ENCODE measurements around the gene RSAD2. TPM values are rescaled to one million over a fixed set of nuclear protein-coding genes. Genes with fewer than 3 reads are reported as not detected.

The RSAD2 gene
- total and polyA plus RNA-seq, 9 of the 15 experiments (the other 6 are each of a cell fraction or from before 2014, with no cell fraction given), result 0.15 to 1.4 (median 0.28) TPM

DNA sequence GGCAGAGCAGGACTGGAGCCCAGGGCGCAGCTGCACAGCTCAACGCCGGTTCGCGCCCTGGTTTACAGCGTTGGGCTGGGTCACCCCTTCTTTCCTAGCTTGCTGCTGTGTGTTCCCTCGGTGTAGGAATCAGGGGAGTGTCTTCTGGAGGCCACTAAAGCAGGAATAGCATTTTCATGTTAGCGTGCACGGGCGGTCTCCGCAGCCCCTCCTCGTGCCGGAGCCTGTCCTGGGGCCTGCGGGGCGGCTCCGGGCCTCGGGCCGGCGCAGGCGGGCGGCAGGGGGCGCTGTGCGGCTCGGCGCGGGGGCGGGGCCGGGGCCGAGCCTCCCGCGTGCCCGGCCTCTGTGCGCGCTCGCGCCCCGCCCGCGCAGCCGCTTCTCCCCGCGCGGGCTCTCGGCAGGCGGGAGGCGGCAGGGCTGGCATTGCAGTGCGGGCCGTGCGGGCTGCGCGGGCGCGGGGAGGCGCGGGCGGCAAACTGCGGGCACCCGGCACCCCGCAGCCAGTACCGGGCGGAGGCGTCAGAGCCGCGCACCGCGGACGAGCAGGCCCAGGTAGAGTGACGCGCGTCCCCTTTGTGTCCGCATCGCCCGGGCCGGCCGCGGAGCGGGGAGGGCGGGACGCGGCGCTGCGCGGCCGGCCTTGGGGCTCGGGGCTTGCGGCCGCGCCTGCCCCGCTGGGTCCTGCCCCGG is 39.6 kb downstream of the RSAD2 start, which contains the start of gene RNF144A (continued):
- TF ChIP-seq, protein P1, sequence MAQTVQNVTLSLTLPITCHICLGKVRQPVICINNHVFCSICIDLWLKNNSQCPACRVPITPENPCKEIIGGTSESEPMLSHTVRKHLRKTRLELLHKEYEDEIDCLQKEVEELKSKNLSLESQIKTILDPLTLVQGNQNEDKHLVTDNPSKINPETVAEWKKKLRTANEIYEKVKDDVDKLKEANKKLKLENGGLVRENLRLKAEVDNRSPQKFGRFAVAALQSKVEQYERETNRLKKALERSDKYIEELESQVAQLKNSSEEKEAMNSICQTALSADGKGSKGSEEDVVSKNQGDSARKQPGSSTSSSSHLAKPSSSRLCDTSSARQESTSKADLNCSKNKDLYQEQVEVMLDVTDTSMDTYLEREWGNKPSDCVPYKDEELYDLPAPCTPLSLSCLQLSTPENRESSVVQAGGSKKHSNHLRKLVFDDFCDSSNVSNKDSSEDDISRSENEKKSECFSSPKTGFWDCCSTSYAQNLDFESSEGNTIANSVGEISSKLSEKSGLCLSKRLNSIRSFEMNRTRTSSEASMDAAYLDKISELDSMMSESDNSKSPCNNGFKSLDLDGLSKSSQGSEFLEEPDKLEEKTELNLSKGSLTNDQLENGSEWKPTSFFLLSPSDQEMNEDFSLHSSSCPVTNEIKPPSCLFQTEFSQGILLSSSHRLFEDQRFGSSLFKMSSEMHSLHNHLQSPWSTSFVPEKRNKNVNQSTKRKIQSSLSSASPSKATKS (CRISPR knock-in tag; IDR thresholded peaks at IDR 0.05), result no peak
- TF ChIP-seq CHD2 (IDR thresholded peaks at IDR 0.05; ENCODE audit: low read depth, low read length) (no peak), HDAC1 (IDR thresholded peaks at IDR 0.05) (no peak), TCFL5 (CRISPR knock-in tag; conservative IDR thresholded peaks at IDR 0.05) (no peak), STAT5B (CRISPR knock-in tag; IDR thresholded peaks at IDR 0.05) (no peak), ZNF224 (CRISPR knock-in tag; IDR thresholded peaks at IDR 0.05) (0 out of 2 replicates have a peak, but pooled peaks have one; percentile 51), CCNT2 (IDR thresholded peaks at IDR 0.05; ENCODE audit: borderline replicate concordance, extremely low read depth, insufficient read length, low read depth, low read length) (peak; percentile 73), PHF8 (IDR thresholded peaks at IDR 0.05; ENCODE audit: borderline replicate concordance, low read length) (peak; percentile 73; the same call in 1 of the 2 replicates), ZNF347 (CRISPR knock-in tag; IDR thresholded peaks at IDR 0.05; ENCODE audit: low read depth) (no peak), RBFOX2 (IDR thresholded peaks at IDR 0.05; ENCODE audit: low read depth, low read length) (peak; percentile 57; the same call in 1 of the 2 replicates), ZNF707 (CRISPR knock-in tag; conservative IDR thresholded peaks at IDR 0.05) (no peak)
- TF ChIP-seq, protein P2, sequence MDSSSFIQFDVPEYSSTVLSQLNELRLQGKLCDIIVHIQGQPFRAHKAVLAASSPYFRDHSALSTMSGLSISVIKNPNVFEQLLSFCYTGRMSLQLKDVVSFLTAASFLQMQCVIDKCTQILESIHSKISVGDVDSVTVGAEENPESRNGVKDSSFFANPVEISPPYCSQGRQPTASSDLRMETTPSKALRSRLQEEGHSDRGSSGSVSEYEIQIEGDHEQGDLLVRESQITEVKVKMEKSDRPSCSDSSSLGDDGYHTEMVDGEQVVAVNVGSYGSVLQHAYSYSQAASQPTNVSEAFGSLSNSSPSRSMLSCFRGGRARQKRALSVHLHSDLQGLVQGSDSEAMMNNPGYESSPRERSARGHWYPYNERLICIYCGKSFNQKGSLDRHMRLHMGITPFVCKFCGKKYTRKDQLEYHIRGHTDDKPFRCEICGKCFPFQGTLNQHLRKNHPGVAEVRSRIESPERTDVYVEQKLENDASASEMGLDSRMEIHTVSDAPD (CRISPR knock-in tag; IDR thresholded peaks at IDR 0.05), result no peak
- TF ChIP-seq, protein P3, sequence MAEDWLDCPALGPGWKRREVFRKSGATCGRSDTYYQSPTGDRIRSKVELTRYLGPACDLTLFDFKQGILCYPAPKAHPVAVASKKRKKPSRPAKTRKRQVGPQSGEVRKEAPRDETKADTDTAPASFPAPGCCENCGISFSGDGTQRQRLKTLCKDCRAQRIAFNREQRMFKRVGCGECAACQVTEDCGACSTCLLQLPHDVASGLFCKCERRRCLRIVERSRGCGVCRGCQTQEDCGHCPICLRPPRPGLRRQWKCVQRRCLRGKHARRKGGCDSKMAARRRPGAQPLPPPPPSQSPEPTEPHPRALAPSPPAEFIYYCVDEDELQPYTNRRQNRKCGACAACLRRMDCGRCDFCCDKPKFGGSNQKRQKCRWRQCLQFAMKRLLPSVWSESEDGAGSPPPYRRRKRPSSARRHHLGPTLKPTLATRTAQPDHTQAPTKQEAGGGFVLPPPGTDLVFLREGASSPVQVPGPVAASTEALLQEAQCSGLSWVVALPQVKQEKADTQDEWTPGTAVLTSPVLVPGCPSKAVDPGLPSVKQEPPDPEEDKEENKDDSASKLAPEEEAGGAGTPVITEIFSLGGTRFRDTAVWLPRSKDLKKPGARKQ (CRISPR knock-in tag; IDR thresholded peaks at IDR 0.05), result no peak
- TF ChIP-seq, protein P4, sequence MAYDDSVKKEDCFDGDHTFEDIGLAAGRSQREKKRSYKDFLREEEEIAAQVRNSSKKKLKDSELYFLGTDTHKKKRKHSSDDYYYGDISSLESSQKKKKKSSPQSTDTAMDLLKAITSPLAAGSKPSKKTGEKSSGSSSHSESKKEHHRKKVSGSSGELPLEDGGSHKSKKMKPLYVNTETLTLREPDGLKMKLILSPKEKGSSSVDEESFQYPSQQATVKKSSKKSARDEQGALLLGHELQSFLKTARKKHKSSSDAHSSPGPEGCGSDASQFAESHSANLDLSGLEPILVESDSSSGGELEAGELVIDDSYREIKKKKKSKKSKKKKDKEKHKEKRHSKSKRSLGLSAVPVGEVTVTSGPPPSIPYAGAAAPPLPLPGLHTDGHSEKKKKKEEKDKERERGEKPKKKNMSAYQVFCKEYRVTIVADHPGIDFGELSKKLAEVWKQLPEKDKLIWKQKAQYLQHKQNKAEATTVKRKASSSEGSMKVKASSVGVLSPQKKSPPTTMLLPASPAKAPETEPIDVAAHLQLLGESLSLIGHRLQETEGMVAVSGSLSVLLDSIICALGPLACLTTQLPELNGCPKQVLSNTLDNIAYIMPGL (CRISPR knock-in tag; IDR thresholded peaks at IDR 0.05), result no peak
- TF ChIP-seq, protein P5, sequence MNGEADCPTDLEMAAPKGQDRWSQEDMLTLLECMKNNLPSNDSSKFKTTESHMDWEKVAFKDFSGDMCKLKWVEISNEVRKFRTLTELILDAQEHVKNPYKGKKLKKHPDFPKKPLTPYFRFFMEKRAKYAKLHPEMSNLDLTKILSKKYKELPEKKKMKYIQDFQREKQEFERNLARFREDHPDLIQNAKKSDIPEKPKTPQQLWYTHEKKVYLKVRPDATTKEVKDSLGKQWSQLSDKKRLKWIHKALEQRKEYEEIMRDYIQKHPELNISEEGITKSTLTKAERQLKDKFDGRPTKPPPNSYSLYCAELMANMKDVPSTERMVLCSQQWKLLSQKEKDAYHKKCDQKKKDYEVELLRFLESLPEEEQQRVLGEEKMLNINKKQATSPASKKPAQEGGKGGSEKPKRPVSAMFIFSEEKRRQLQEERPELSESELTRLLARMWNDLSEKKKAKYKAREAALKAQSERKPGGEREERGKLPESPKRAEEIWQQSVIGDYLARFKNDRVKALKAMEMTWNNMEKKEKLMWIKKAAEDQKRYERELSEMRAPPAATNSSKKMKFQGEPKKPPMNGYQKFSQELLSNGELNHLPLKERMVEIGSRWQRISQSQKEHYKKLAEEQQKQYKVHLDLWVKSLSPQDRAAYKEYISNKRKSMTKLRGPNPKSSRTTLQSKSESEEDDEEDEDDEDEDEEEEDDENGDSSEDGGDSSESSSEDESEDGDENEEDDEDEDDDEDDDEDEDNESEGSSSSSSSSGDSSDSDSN (IDR thresholded peaks at IDR 0.05; ENCODE audit: borderline replicate concordance in 1 of 2, low read depth in 2 of 2, low read length in 2 of 2), result 0 out of 4 replicates have a peak, but pooled peaks of 1 of the 2 experiments have one; percentile 22
